ENCODE data around the gene HOXD4.

DNA sequence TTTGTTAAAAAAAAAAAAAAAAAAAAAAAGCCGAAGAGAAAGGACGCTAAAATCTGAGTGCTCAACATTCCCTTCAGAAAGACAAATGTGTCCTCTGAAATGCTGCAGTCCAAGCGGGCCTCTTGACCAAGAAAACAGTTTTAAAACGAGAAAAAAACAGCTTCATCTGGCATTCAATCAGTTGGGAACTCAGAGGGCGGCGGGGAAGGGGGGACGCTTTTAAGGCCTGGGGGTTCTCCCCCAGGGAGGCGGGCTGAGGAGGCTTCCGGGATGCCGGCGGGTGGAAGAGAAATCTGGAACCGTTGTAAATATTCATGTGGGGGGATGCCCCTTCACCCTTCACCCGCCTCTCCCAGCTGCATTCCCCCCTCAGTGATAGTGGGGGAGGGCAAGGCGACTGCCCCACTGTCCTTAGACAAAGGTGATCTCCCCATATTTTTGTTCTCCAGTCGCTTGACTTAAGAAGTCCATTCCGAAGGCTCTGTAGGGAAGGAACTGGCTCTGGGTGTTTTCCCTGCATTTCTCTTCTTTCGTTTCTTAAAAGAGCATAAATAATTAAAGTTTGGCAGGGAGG, 47.5 kb upstream of the HOXD4 start:
- no peak for TF ChIP-seq POLR2AphosphoS5 (IDR thresholded peaks at IDR 0.05)
- TF ChIP-seq, protein P1, sequence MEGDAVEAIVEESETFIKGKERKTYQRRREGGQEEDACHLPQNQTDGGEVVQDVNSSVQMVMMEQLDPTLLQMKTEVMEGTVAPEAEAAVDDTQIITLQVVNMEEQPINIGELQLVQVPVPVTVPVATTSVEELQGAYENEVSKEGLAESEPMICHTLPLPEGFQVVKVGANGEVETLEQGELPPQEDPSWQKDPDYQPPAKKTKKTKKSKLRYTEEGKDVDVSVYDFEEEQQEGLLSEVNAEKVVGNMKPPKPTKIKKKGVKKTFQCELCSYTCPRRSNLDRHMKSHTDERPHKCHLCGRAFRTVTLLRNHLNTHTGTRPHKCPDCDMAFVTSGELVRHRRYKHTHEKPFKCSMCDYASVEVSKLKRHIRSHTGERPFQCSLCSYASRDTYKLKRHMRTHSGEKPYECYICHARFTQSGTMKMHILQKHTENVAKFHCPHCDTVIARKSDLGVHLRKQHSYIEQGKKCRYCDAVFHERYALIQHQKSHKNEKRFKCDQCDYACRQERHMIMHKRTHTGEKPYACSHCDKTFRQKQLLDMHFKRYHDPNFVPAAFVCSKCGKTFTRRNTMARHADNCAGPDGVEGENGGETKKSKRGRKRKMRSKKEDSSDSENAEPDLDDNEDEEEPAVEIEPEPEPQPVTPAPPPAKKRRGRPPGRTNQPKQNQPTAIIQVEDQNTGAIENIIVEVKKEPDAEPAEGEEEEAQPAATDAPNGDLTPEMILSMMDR (IDR thresholded peaks at IDR 0.05): no peak
- no peak for TF ChIP-seq EP300 (IDR thresholded peaks at IDR 0.05)
- no peak for TF ChIP-seq POLR2A (IDR thresholded peaks at IDR 0.05)

Data from suprapubic skin (tissue), 4 donors.